ENCODE measurements around the gene RABGAP1L. TPM values are rescaled to one million over a fixed set of nuclear protein-coding genes. Genes with fewer than 3 reads are reported as not detected.
"Not testable (repeated sequence)": the region's sequence is repeated elsewhere in the genome, so short reads cannot be mapped to it uniquely, and the experiment has no call there.

Gene RABGAP1L
- total and polyA plus RNA-seq, 2 of the 8 experiments (the other 6 are each of a cell fraction or from before 2014, with no cell fraction given) = 33.3 to 156 TPM

GRCh38 chr1:174711848-174712247 lies 552.5 kb downstream of the RABGAP1L start:
- H2BK12ac ChIP-seq (ENCODE audit: low read depth, low read length); H3K79me2 ChIP-seq (ENCODE audit: control insufficient read depth in 1 of 2, insufficient read depth in 2 of 2, low read length in 2 of 2); H3K9me3 ChIP-seq (ENCODE audit: insufficient read depth in 2 of 2, low read depth in 1 of 2, low read length in 1 of 2); H3K4me1 ChIP-seq (replicated peaks in 1 of 4; ENCODE audit: control insufficient read depth in 3 of 4, insufficient read depth in 4 of 4, low read length in 3 of 4); H2AFZ ChIP-seq (ENCODE audit: low read length); H4K20me1 ChIP-seq (replicated peaks in 1 of 2; ENCODE audit: control insufficient read depth in 1 of 2, insufficient read depth in 2 of 2, low read length in 2 of 2); H3K9ac ChIP-seq (replicated peaks in 1 of 4; ENCODE audit: extremely low read depth in 1 of 4, low read depth in 3 of 4, low read length in 3 of 4); FAIRE-seq; H3K23me2 ChIP-seq (ENCODE audit: low read depth, low read length); H3K79me1 ChIP-seq (ENCODE audit: low read depth, low read length); H2BK120ac ChIP-seq (replicated peaks; ENCODE audit: low read depth, low read length); H3K23ac ChIP-seq (ENCODE audit: insufficient read length); H3K14ac ChIP-seq (ENCODE audit: insufficient read length); H3K36me3 ChIP-seq (ENCODE audit: control insufficient read depth in 2 of 4, insufficient read depth in 4 of 4, low read length in 3 of 4); H2BK5ac ChIP-seq (ENCODE audit: low read depth, low read length); H4K8ac ChIP-seq (ENCODE audit: extremely low read depth, insufficient read depth, low read length); H2AK5ac ChIP-seq (ENCODE audit: low read depth, low read length); H3K18ac ChIP-seq (ENCODE audit: extremely low read depth, low read length); H2BK15ac ChIP-seq (ENCODE audit: low read length); DNase-seq (ENCODE audit: low read depth in 1 of 2, low spot score in 2 of 2); H2BK20ac ChIP-seq (ENCODE audit: low read length); H3K27me3 ChIP-seq (replicated peaks in 1 of 4; ENCODE audit: control insufficient read depth in 3 of 4, extremely low read depth in 1 of 4, insufficient read depth in 3 of 4, low read length in 3 of 4); H3K27ac ChIP-seq (ENCODE audit: low read depth, low read length); H3K4me2 ChIP-seq (ENCODE audit: insufficient read depth in 1 of 2, low read depth in 2 of 2, low read length in 2 of 2); H4K91ac ChIP-seq (replicated peaks; ENCODE audit: insufficient read length, low read length); H4K5ac ChIP-seq (ENCODE audit: insufficient read length, low read depth, low read length); H3K4me3 ChIP-seq (ENCODE audit: extremely low read depth in 1 of 4, insufficient read depth in 2 of 4, low read depth in 3 of 4, low read length in 4 of 4); POLR2A ChIA-PET (ENCODE audit: partially characterized antibody); H3K4ac ChIP-seq (replicated peaks; ENCODE audit: insufficient read length, low read depth, low read length); H3K56ac ChIP-seq (replicated peaks; ENCODE audit: insufficient read length, low read depth, low read length): not testable (repeated sequence)
- CTCF ChIA-PET (ENCODE audit: partially characterized antibody) = interaction anchor here (0.8 to 1.3 kb wide), 4 partner anchors 9 to 36 kb away, joined by 3 read pairs; no protein-coding TSS in a partner anchor
- 92% methylated on average over 8 of the region's 8 CpGs; no CpG with 5 or more reads in 1 of the 2 experiments for WGBS, 2 experiments (ENCODE audit: extremely low coverage in 1 of 2, insufficient coverage in 1 of 2, insufficient read length in 1 of 2, insufficient replicate concordance in 2 of 2, low coverage in 1 of 2, low lambda C conversion rate in 2 of 2, missing lambda C conversion rate in 1 of 2)

Measured in H1 (cell line).